GM19452 (cell line): ENCODE results near the gene PRDM12.

Source experiments
- ATAC-seq: cut with Tn5 transposase; IDR thresholded peaks from one replicate; pipeline ENCODE4 v1.9.1; 2021; ENCODE audit not compliant: unreplicated experiment

Gene PRDM12

DNA sequence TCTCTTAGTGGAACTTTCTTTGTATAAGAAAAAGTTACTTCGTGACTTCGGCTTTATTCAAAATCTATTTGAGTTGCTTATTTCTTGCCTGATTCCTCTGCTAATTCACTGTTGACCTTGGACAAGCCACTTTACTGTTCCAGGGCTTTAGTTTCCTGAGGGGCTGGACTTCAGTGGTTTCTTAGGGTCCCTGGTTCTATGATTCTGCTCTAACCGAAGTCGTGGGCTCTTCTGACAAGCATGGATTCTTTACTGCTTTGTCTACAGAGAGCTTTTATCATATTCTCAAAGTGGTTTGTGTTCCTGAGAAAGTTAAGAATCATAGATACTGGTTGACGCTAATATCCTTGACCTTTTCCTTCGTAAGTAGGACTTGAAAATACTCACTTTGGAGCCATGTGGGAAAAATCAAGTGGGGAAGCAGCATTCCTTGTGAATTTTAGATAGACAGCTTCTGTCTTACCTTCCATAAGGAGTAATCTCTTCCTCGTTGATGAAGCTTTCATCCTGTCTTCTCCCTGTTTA, 50.3 kb downstream of the PRDM12 start:
- no peak for ATAC-seq

DNA sequence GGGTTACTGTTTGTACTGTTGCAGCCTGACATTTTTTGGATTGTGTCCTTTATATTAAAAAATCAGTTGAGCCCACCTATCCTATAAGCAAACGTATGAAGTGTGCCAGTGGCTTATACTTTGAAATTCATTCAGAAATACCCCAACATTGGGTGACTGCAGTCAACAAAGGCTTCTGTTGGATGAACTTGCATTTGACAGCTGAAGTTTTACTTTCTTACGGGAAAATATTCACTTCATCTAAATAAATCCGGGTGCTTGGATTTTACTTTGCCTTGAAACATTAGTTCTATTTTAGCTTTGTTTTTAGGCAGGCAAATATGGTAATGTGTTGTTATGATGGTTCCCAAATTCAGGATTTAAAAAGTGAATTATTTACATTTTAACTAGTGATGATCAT, 50.9 kb downstream of the PRDM12 start:
- ATAC-seq = no peak

- ATAC-seq = no peak
These were observed 54.2 kb downstream of the PRDM12 start for GRCh38 chr9:130718562-130718961.

- ATAC-seq = no peak
These were observed 56.4 kb downstream of the PRDM12 start for GRCh38 chr9:130720762-130721161.

DNA sequence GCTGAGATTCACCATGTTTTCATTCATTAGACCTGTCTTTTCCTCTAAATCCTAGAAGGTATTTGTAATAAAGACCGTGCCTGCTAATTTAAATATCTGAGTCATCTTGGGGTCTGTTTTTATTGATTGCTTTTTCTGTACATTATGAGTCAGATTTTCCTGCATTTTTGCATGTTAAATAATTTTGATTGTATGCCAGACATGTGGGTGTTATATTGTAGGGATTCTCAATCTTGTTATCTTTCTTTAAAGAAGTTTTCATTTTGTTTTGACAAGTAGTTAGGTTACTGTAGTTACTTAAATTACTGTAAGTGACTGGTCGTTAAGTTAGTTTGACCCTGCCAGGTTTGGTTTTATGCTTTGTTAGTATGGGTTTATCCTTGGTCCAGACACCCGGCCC, 64.3 kb downstream of the PRDM12 start:
- ATAC-seq = no peak

DNA sequence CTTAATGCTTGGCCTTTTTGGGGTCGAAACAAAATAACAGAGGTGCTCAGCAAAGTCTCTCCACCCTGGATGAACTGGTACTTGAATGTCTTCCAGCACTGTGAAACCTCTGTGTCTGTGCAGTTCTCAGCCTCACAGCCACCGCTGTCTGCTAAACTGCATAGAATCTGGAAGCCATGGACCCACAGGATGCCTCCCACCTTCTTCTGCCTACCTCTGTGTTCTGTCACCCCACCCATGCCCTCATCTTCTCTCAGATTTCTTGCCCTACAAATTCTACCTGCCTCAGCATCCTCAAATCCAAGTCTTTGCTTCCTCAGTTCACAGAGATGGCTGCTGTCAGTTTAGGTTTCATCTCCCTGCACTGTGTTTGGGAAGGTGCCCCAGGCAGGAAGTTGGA, 64.8 kb downstream of the PRDM12 start:
- ATAC-seq = no peak

DNA sequence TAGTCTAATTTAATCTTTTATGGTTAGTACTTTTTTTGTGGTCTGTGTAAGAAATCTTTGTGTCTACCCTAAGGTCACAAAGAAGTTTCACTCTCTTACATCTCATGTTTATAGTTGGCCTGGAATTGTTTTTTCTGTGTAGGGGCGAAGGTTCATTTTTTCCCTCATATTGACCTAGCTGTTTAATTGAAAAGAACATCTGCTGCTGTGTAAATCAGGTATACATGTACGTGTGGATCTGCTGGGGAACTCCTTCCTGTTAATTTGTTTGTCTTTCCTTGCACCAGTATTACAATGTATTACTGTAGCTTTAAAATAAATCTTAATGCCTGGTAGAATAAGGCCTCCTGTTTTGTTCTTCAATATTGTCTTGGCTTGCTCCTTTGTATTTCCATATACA, 67.0 kb downstream of the PRDM12 start:
- ATAC-seq = no peak

DNA sequence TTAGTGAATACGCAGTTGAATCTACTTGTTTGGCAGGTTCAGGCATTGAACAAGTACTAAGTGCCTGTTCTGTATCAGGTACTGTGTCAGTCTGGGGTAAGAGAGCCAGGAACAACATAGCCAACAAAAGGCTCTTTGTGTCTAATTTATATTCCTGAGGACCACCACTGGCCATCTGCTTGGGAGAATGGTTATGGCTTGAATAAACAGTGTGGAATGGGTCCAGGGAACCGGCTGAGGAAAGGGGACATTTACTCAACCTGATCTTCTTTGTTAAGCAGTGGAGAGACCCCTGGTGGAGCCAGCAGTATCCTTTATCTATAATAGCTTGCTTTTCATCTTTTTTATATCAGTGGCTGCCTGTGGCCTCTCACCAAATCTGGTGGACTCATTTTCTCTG, 67.7 kb downstream of the PRDM12 start:
- ATAC-seq = no peak
